Osteoblast (primary cell): Measurements from ENCODE around the gene DCUN1D2. TPM values are rescaled to one million over a fixed set of nuclear protein-coding genes. Genes with fewer than 3 reads are reported as not detected.

Source experiments
- DNase-seq: peaks from one replicate; pipeline ENCODE4 v3.0.0; 2011; ENCODE audit warnings: low spot score, mixed read lengths; ENCODE audit not compliant: insufficient read length; ENCODE audit errors: missing footprints
- H2AFZ ChIP-seq: 2 replicates; pipeline ENCODE4 v1.6.0; 2011; ENCODE audit warnings: mild to moderate bottlenecking, low read length
- H3K27ac ChIP-seq: 2 replicates; pipeline ENCODE4 v1.5.1; 2011; ENCODE audit warnings: mild to moderate bottlenecking, low read depth, low read length, moderate library complexity
- H3K27me3 ChIP-seq: 2 replicates; pipeline ENCODE4 v1.6.0; 2012; ENCODE audit warnings: mild to moderate bottlenecking, control low read depth, inconsistent platforms, low read length, moderate library complexity; ENCODE audit not compliant: insufficient read depth
- H3K36me3 ChIP-seq: 2 replicates; pipeline ENCODE4 v1.5.1; 2011; ENCODE audit warnings: mild to moderate bottlenecking, low read length, control low read depth, moderate library complexity; ENCODE audit not compliant: insufficient read depth
- H3K4me1 ChIP-seq: 2 replicates; pipeline ENCODE4 v1.5.1; 2011; ENCODE audit warnings: mild to moderate bottlenecking, low read length, control low read depth, moderate library complexity; ENCODE audit not compliant: insufficient read depth
- H3K4me2 ChIP-seq: 2 replicates; pipeline ENCODE4 v1.6.0; 2011; ENCODE audit warnings: mild to moderate bottlenecking, low read length; ENCODE audit not compliant: insufficient read depth
- H3K4me3 ChIP-seq: fragments of 200-600 bp; sonication (generic); 3 replicates; pipeline ENCODE4 v1.5.1; 2012; ENCODE audit warnings: mild to moderate bottlenecking, low read length, inconsistent platforms; ENCODE audit not compliant: insufficient read depth
- H3K79me2 ChIP-seq: 2 replicates; pipeline ENCODE4 v1.6.0; 2012; ENCODE audit warnings: mild to moderate bottlenecking, low read length, control low read depth, inconsistent platforms; ENCODE audit not compliant: insufficient read depth
- H3K9me3 ChIP-seq: 2 replicates; pipeline ENCODE4 v1.5.1; 2011; ENCODE audit warnings: low read depth, low read length, control low read depth
- H4K20me1 ChIP-seq: 2 replicates; pipeline ENCODE4 v1.6.0; 2012; ENCODE audit warnings: mild to moderate bottlenecking, low read length, control low read depth; ENCODE audit not compliant: insufficient read depth
- total RNA-seq: library from RNA; depleted of rRNA; stranded (reverse); fragments of >200 nt; gene quantifications from 2 replicates; pipeline ENCODE4 v1.2.3, GENCODE V29; 2012
- TF ChIP-seq, protein P1 (sequence below): IDR thresholded peaks from 2 replicates; pipeline ENCODE4 v1.5.1; 2011; ENCODE audit warnings: mild to moderate bottlenecking, low read depth, low read length, moderate library complexity; ENCODE audit errors: extremely low read depth

DCUN1D2 gene
- total RNA-seq, 1 donor: 14.8 TPM

- TF ChIP-seq, protein P1, sequence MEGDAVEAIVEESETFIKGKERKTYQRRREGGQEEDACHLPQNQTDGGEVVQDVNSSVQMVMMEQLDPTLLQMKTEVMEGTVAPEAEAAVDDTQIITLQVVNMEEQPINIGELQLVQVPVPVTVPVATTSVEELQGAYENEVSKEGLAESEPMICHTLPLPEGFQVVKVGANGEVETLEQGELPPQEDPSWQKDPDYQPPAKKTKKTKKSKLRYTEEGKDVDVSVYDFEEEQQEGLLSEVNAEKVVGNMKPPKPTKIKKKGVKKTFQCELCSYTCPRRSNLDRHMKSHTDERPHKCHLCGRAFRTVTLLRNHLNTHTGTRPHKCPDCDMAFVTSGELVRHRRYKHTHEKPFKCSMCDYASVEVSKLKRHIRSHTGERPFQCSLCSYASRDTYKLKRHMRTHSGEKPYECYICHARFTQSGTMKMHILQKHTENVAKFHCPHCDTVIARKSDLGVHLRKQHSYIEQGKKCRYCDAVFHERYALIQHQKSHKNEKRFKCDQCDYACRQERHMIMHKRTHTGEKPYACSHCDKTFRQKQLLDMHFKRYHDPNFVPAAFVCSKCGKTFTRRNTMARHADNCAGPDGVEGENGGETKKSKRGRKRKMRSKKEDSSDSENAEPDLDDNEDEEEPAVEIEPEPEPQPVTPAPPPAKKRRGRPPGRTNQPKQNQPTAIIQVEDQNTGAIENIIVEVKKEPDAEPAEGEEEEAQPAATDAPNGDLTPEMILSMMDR: no peak
- no peak overlapping the region for H3K27ac ChIP-seq
Observed at GRCh38 chr13:113538689-113539058, 48.2 kb upstream of the DCUN1D2 start.

DNA sequence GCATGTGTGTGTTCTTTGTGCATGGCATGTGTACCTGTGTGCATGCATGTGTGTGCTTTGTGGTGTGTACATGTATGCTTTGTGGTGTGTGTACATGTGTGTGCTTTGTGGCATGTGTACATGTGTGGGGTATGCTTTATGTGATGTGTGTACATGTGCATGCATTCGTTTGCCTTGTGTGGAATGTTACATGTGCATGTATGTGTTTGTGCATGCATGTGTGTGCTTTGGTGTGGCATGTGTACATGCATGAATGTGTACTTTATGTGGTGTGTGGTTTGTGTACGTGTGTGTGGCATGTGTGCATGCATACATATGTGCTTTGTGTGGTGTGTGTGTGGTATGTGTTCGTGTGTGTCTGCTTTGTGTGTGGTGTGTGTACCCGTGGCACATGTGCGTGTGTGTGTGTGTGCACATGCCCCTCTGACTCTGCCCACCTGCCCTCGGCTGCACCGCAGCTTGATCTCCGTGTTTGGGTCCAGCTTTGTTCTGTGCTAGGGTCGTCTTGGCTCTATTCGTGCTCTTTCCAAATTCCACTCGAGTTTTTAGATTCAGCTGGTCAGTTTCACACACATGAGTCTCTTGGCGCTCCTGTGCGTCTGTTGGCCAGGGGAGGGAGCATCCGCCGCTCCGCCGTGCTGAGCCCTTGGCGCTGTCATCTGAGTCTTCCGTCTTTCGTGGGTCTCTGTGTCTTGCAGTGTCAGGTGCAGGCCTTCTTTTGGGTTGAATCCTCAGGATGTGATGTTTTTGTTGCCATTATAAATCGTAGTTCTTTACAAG lies 47.6 kb upstream of the DCUN1D2 start:
- Histone ChIP-seq H3K36me3 (peaks cover 55% of the 10 kb centered on the region), H3K27ac (no peak overlapping the region), H2AFZ (no peak overlapping the region), H3K9me3 (no peaks in the 10 kb centered on the region), H3K27me3 (no peaks in the 10 kb centered on the region), H3K4me2 (no peak overlapping the region), H4K20me1 (peaks cover 6% of the 10 kb centered on the region), H3K79me2 (peaks cover 41% of the 10 kb centered on the region), H3K4me3 (no peak overlapping the region), H3K4me1 (no peaks in the 10 kb centered on the region)
- no peak for DNase-seq
- TF ChIP-seq, protein P1: no peak

More at GRCh38 chr13:113538689-113539058, 48.2 kb upstream of the DCUN1D2 start:
- no peaks in the 10 kb centered on the region for H3K9me3 ChIP-seq
- no peak overlapping the region for H3K4me2 ChIP-seq
- H3K4me1 ChIP-seq: no peaks in the 10 kb centered on the region
- H3K79me2 ChIP-seq: peaks cover 44% of the 10 kb centered on the region
- no peaks in the 10 kb centered on the region for H3K27me3 ChIP-seq
- no peak overlapping the region for H2AFZ ChIP-seq
- no peak overlapping the region for H3K4me3 ChIP-seq
- no peak for DNase-seq
- peaks cover 6% of the 10 kb centered on the region for H4K20me1 ChIP-seq
- H3K36me3 ChIP-seq: peaks cover 49% of the 10 kb centered on the region

- no peaks in the 10 kb centered on the region for H3K9me3 ChIP-seq
- peak; percentile 58 for DNase-seq
- TF ChIP-seq, protein P1: no peak
- no peak overlapping the region for H3K4me3 ChIP-seq
- H3K36me3 ChIP-seq: peaks cover 52% of the 10 kb centered on the region
- H2AFZ ChIP-seq: no peak overlapping the region
- H3K79me2 ChIP-seq: peaks cover 35% of the 10 kb centered on the region
- H3K4me2 ChIP-seq: no peak overlapping the region
- no peaks in the 10 kb centered on the region for H3K27me3 ChIP-seq
- H3K4me1 ChIP-seq: no peaks in the 10 kb centered on the region
- H3K27ac ChIP-seq: no peak overlapping the region
- peaks cover under 1% of the 10 kb centered on the region for H4K20me1 ChIP-seq
Observed at GRCh38 chr13:113537205-113537604, 46.7 kb upstream of the DCUN1D2 start.

DNA sequence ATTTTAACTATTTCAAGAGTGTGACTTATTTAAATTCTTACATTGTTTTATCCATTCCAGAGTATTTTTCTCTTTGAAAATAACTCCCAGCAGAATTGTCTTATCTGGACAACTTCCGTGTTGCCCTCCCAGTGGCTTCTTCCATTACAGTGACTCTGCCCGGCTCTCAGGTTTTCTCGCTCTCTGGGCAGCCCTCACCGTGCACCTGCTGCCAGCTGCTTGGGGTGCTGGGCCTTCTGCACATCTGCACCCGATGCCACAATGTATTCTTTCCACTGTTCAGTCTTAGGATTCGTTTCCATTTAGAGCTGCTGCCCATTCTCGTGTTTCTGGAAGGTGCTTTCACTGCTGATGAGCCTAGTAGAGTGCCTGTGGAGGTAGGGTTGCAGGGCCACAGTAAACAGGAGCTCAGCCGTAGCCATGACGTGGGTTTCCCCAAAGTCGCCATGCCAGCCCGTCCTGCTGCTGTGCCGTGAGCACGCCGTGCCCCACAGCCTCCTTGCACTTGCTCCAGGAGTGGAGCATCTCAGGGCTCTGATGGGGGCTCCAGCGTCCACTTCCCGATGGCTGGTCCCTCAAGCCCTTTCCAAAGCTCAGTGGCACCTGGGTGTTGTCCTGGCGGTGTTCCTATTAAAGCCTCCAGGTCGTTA lies 46.1 kb upstream of the DCUN1D2 start:
- TF ChIP-seq, protein P1: no peak
- H3K9me3 ChIP-seq: no peaks in the 10 kb centered on the region
- H3K27ac ChIP-seq: no peak overlapping the region
- H3K79me2 ChIP-seq: peaks cover 34% of the 10 kb centered on the region
- H3K36me3 ChIP-seq: peaks cover 57% of the 10 kb centered on the region
- no peaks in the 10 kb centered on the region for H3K4me1 ChIP-seq
- H3K4me2 ChIP-seq: no peak overlapping the region
- no peaks in the 10 kb centered on the region for H4K20me1 ChIP-seq
- peak; percentile 54 for DNase-seq
- no peak overlapping the region for H2AFZ ChIP-seq
- no peak overlapping the region for H3K4me3 ChIP-seq
- H3K27me3 ChIP-seq: no peaks in the 10 kb centered on the region
